HepG2 (cell line): Measurements from ENCODE around the gene ICAM3. TPM values are rescaled to one million over a fixed set of nuclear protein-coding genes. Genes with fewer than 3 reads are reported as not detected.

ENCODE experiments used
- BORCS8-MEF2B ChIP-seq: sonication (generic); formaldehyde crosslinking; IDR thresholded peaks from 2 replicates; pipeline ENCODE4 v1.8.0; 2022; ENCODE audit warnings: mild to moderate bottlenecking, missing genetic modification reagents
- CBX2 ChIP-seq, 2 experiments: fragments of 200-600 bp in 1 of 2; sonication (generic); formaldehyde crosslinking in 1 of 2; IDR thresholded peaks; 2 replicates each; pipeline versions ENCODE4 v1.7.0 to v1.8.1; 2018 to 2022; ENCODE audit warnings: low read depth in 2 of 2, low read length in 1 of 2, mild to moderate bottlenecking in 1 of 2, missing genetic modification reagents in 1 of 2
- GTF3A ChIP-seq: sonication (generic); formaldehyde crosslinking; conservative IDR thresholded peaks from 2 replicates; pipeline ENCODE4 v1.4.0; 2020; ENCODE audit warnings: mild to moderate bottlenecking, missing genetic modification reagents
- ISX ChIP-seq: sonication (generic); formaldehyde crosslinking; conservative IDR thresholded peaks from 2 replicates; pipeline ENCODE4 v1.5.0; 2020; ENCODE audit warnings: missing genetic modification reagents
- KMT2A ChIP-seq: sonication (generic); formaldehyde crosslinking; IDR thresholded peaks from 2 replicates; pipeline ENCODE4 v1.4.0; 2020; ENCODE audit warnings: missing genetic modification reagents
- MED8 ChIP-seq: sonication (generic); formaldehyde crosslinking; IDR thresholded peaks from 2 replicates; pipeline ENCODE4 v1.8.1; 2023; ENCODE audit warnings: mild to moderate bottlenecking, missing genetic modification reagents; ENCODE audit not compliant: insufficient replicate concordance
- NAIF1 ChIP-seq: sonication (generic); formaldehyde crosslinking; IDR thresholded peaks from 2 replicates; pipeline ENCODE4 v1.5.0; 2020; ENCODE audit warnings: mild to moderate bottlenecking, missing genetic modification reagents, borderline replicate concordance
- NR2C2 ChIP-seq: sonication (generic); formaldehyde crosslinking; IDR thresholded peaks from 2 replicates; pipeline ENCODE4 v1.4.0; 2020; ENCODE audit warnings: missing genetic modification reagents, mild to moderate bottlenecking, moderate library complexity, borderline replicate concordance
- PRDM4 ChIP-seq: sonication (generic); formaldehyde crosslinking; IDR thresholded peaks from 2 replicates; pipeline ENCODE4 v1.9.0; 2021; ENCODE audit warnings: missing genetic modification reagents, borderline replicate concordance
- SCMH1 ChIP-seq: sonication (generic); formaldehyde crosslinking; IDR thresholded peaks from 2 replicates; pipeline ENCODE4 v1.9.0; 2021; ENCODE audit warnings: missing genetic modification reagents, mild to moderate bottlenecking, borderline replicate concordance
- SMARCE1 ChIP-seq: fragments of 450-650 bp; IDR thresholded peaks from 2 replicates; pipeline ENCODE4 v1.6.1; 2017; ENCODE audit warnings: borderline replicate concordance
- SRF ChIP-seq: IDR thresholded peaks from 2 replicates; pipeline ENCODE4 v1.6.1; 2011; ENCODE audit warnings: mild to moderate bottlenecking, low read depth, low read length, moderate library complexity
- TEAD3 ChIP-seq: optimal IDR thresholded peaks from 2 replicates; pipeline ENCODE3; 2016; ENCODE audit warnings: borderline replicate concordance
- ZBTB49 ChIP-seq: sonication (generic); formaldehyde crosslinking; IDR thresholded peaks from 2 replicates; pipeline ENCODE4 v1.4.0; 2020; ENCODE audit warnings: missing genetic modification reagents, borderline replicate concordance
- ZFP41 ChIP-seq: sonication (generic); formaldehyde crosslinking; IDR thresholded peaks from 2 replicates; pipeline ENCODE4 v1.4.0; 2020; ENCODE audit warnings: mild to moderate bottlenecking, missing genetic modification reagents, borderline replicate concordance
- ZNF564 ChIP-seq: sonication (generic); formaldehyde crosslinking; IDR thresholded peaks from 2 replicates; pipeline ENCODE4 v1.8.1; 2023; ENCODE audit warnings: mild to moderate bottlenecking, missing genetic modification reagents
- ZNF570 ChIP-seq: sonication (generic); formaldehyde crosslinking; IDR thresholded peaks from 2 replicates; pipeline ENCODE4 v1.4.0; 2020; ENCODE audit warnings: mild to moderate bottlenecking, missing genetic modification reagents, borderline replicate concordance
- ZNF619 ChIP-seq: sonication (generic); formaldehyde crosslinking; IDR thresholded peaks from 2 replicates; pipeline ENCODE4 v1.4.0; 2020; ENCODE audit warnings: mild to moderate bottlenecking, missing genetic modification reagents
- ZNF776 ChIP-seq: sonication (generic); formaldehyde crosslinking; IDR thresholded peaks from 2 replicates; pipeline ENCODE4 v1.4.0; 2020; ENCODE audit warnings: mild to moderate bottlenecking, missing genetic modification reagents
- polyA plus RNA-seq, 8 experiments: library from polyadenylated mRNA; depleted of rRNA in 3 of 8; stranded (reverse) in 7 of 8; unstranded in 1 of 8; fragments of >200 nt; fragmentation: Illumina TruSeq in 4 of 8; extraction: Trizol in 4 of 8; gene quantifications; 2 replicates each; pipeline versions ENCODE4 v1.2.1 to v1.2.3, GENCODE V29; 2011 to 2016; ENCODE audit warnings: low read depth in 4 of 8, missing spikeins in 1 of 8, mixed read lengths in 1 of 8; ENCODE audit not compliant: insufficient read depth in 1 of 8
- total RNA-seq, 5 experiments: library from RNA; depleted of rRNA; stranded (reverse); fragments of >200 nt; fragmentation: Illumina TruSeq; extraction: Trizol; gene quantifications; 2 replicates each; pipeline ENCODE4 v1.2.3, GENCODE V29; 2016; ENCODE audit warnings: low read depth in 1 of 5
- TF ChIP-seq, protein P1 (sequence below): fragments of 450-650 bp; IDR thresholded peaks from 2 replicates; pipeline ENCODE4 v1.6.1; 2017
- TF ChIP-seq, protein P2 (sequence below): sonication (generic); formaldehyde crosslinking; IDR thresholded peaks from 2 replicates; pipeline ENCODE4 v1.8.0; 2022; ENCODE audit warnings: missing genetic modification reagents, mild to moderate bottlenecking, borderline replicate concordance
- TF ChIP-seq, protein P3 (sequence below): IDR thresholded peaks from 2 replicates; pipeline ENCODE4 v1.6.1; 2016; ENCODE audit warnings: low read depth, borderline replicate concordance

The ICAM3 gene
- total and polyA plus RNA-seq, 2 of the 13 experiments (the other 11 are each of a cell fraction or from before 2014, with no cell fraction given), result 14.1 to 21.0 TPM

GRCh38 chr19:10289167-10289835 lies 50.1 kb downstream of the ICAM3 start (continued):
- no peak for TF ChIP-seq CBX2 (IDR thresholded peaks at IDR 0.05; ENCODE audit: low read depth, low read length)
- TF ChIP-seq CBX2 (CRISPR knock-in tag; IDR thresholded peaks at IDR 0.05; ENCODE audit: low read depth), result no peak
- no peak for TF ChIP-seq KMT2A
- no peak; the same call in 1 of the 2 replicates for TF ChIP-seq BORCS8-MEF2B (CRISPR knock-in tag)
- no peak for TF ChIP-seq ZFP41
- TF ChIP-seq MED8 (CRISPR knock-in tag), result no peak
- TF ChIP-seq NAIF1 (CRISPR knock-in tag), result no peak
- TF ChIP-seq TEAD3, result no peak
- no peak for TF ChIP-seq ZNF564 (CRISPR knock-in tag)
- no peak for TF ChIP-seq SRF
- no peak for TF ChIP-seq ZBTB49 (CRISPR knock-in tag)
- no peak for TF ChIP-seq GTF3A
- TF ChIP-seq ZNF570 (CRISPR knock-in tag), result no peak
- TF ChIP-seq, protein P1, sequence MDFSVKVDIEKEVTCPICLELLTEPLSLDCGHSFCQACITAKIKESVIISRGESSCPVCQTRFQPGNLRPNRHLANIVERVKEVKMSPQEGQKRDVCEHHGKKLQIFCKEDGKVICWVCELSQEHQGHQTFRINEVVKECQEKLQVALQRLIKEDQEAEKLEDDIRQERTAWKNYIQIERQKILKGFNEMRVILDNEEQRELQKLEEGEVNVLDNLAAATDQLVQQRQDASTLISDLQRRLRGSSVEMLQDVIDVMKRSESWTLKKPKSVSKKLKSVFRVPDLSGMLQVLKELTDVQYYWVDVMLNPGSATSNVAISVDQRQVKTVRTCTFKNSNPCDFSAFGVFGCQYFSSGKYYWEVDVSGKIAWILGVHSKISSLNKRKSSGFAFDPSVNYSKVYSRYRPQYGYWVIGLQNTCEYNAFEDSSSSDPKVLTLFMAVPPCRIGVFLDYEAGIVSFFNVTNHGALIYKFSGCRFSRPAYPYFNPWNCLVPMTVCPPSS, result no peak
- TF ChIP-seq, protein P2, sequence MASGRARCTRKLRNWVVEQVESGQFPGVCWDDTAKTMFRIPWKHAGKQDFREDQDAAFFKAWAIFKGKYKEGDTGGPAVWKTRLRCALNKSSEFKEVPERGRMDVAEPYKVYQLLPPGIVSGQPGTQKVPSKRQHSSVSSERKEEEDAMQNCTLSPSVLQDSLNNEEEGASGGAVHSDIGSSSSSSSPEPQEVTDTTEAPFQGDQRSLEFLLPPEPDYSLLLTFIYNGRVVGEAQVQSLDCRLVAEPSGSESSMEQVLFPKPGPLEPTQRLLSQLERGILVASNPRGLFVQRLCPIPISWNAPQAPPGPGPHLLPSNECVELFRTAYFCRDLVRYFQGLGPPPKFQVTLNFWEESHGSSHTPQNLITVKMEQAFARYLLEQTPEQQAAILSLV (CRISPR knock-in tag), result no peak
- 0 out of 2 replicates have a peak, but pooled peaks have one; percentile 49 for TF ChIP-seq NR2C2 (CRISPR knock-in tag)
- TF ChIP-seq SCMH1, result no peak
- peak; percentile 73; the same call in 1 of the 2 replicates for TF ChIP-seq ZNF776 (CRISPR knock-in tag)
- TF ChIP-seq PRDM4 (CRISPR knock-in tag), result no peak
- TF ChIP-seq SMARCE1, result no peak
- TF ChIP-seq ISX, result no peak
- TF ChIP-seq, protein P3, sequence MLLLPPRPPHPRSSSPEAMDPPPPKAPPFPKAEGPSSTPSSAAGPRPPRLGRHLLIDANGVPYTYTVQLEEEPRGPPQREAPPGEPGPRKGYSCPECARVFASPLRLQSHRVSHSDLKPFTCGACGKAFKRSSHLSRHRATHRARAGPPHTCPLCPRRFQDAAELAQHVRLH (CRISPR knock-in tag), result no peak
- no peak for TF ChIP-seq ZNF619
